HCT116 (cell line): ENCODE measurements around the gene INSR. TPM values are rescaled to one million over a fixed set of nuclear protein-coding genes. Genes with fewer than 3 reads are reported as not detected.

Experiments used
- ATAC-seq: fragments of 200-7000 bp; cut with Tn5 transposase; 2 replicates; pipeline ENCODE4 v1.9.1; 2020; ENCODE audit warnings: mild to moderate bottlenecking, moderate library complexity
- BruUV-seq: library from RNA; stranded (reverse); fragments of 400-500 nt; replicated peaks from 2 replicates; lab custom pipeline; 2021; lab: Mats Ljungman, UMichigan
- CTCF ChIA-PET: fragments of 300-600 bp; sonication (Branson Sonifier 250); formaldehyde crosslinking; loops from one replicate; lab custom pipeline; 2021; ENCODE audit warnings: antibody characterized with exemption; lab: Charles Lee
- POLR2A ChIA-PET: fragments of 300-600, 350-600 bp; sonication (Branson Sonifier 250); formaldehyde crosslinking; loops from one replicate; lab custom pipeline; 2021; ENCODE audit warnings: antibody characterized with exemption; lab: Charles Lee
- RAD21 ChIA-PET, 2 experiments: fragments of 300-600 bp; sonication (Branson Sonifier 250); formaldehyde crosslinking; loops; one replicate each; lab custom pipeline; 2023; ENCODE audit warnings: low total read pairs in 2 of 2; ENCODE audit not compliant: uncharacterized antibody in 2 of 2, unreplicated experiment in 2 of 2, low non-redundant PET in 1 of 2; lab: Charles Lee
- DNase-seq: peaks from one replicate; pipeline ENCODE4 v3.0.0-alpha.2; 2010; ENCODE audit warnings: low read depth, low spot score
- H2AFZ ChIP-seq: fragments of 200-600 bp; shearing (Covaris generic), sonication (generic); 2 replicates; pipeline ENCODE4 v1.6.1; 2017; ENCODE audit warnings: low read depth, mixed run types, mixed read lengths, antibody characterized with exemption, low read length; ENCODE audit not compliant: poor library complexity, severe bottlenecking
- H3K27ac ChIP-seq: 2 replicates; pipeline ENCODE4 v1.5.1; 2012; ENCODE audit warnings: low read depth, low read length
- H3K27me3 ChIP-seq: fragments of 200-600 bp; sonication (generic); 2 replicates; pipeline ENCODE4 v1.6.1; 2016; ENCODE audit warnings: mixed run types, low read length, mixed read lengths; ENCODE audit not compliant: insufficient read depth
- H3K36me3 ChIP-seq, 2 experiments: fragments of 200-500 bp in 1 of 2; fragments of 200-600 bp in 1 of 2; sonication (Bioruptor generic) in 1 of 2; sonication (generic) in 1 of 2; 2 replicates each; pipeline versions ENCODE4 v1.5.1 to v1.6.1; 2014 to 2016; ENCODE audit warnings: low read length in 2 of 2, inconsistent platforms in 1 of 2, mixed read lengths in 1 of 2, mixed run types in 1 of 2; ENCODE audit not compliant: insufficient read depth in 2 of 2, control insufficient read depth in 1 of 2
- H3K4me1 ChIP-seq, 2 experiments: fragments of 200-600 bp in 1 of 2; sonication (generic) in 1 of 2; 2 replicates each; pipeline versions ENCODE4 v1.5.1 to v1.6.1; 2012 to 2017; ENCODE audit warnings: low read length in 2 of 2, inconsistent platforms in 1 of 2, mild to moderate bottlenecking in 1 of 2, mixed read lengths in 1 of 2, mixed run types in 1 of 2, moderate library complexity in 1 of 2; ENCODE audit not compliant: insufficient read depth in 2 of 2, control insufficient read depth in 1 of 2
- H3K4me2 ChIP-seq: fragments of 200-600 bp; sonication (generic); 2 replicates; pipeline ENCODE4 v1.6.1; 2017; ENCODE audit warnings: mixed run types, low read length, mixed read lengths
- H3K4me3 ChIP-seq, 2 experiments: fragments of 200-600 bp in 1 of 2; sonication (generic) in 1 of 2; replicated peaks in 1 of 2; 2 replicates each; pipeline ENCODE4 v1.5.1; 2011 to 2016; ENCODE audit warnings: low read length in 2 of 2, control low read depth in 1 of 2, low read depth in 1 of 2, mild to moderate bottlenecking in 1 of 2, mixed read lengths in 1 of 2, mixed run types in 1 of 2
- H3K79me2 ChIP-seq: fragments of 200-600 bp; sonication (generic); 2 replicates; pipeline ENCODE4 v1.6.1; 2017; ENCODE audit warnings: mild to moderate bottlenecking, mixed run types, low read length, moderate library complexity, mixed read lengths; ENCODE audit not compliant: insufficient read depth
- H3K9ac ChIP-seq: fragments of 200-600 bp; sonication (generic); 2 replicates; pipeline ENCODE4 v1.6.1; 2016; ENCODE audit warnings: low read length, mixed read lengths
- H3K9me2 ChIP-seq: fragments of 200-600 bp; sonication (generic), shearing (Covaris generic); 2 replicates; pipeline ENCODE4 v1.6.1; 2017; ENCODE audit warnings: mixed run types, mild to moderate bottlenecking, moderate library complexity; ENCODE audit not compliant: insufficient read depth
- H3K9me3 ChIP-seq, 2 experiments: fragments of 200-500 bp in 1 of 2; fragments of 200-600 bp in 1 of 2; sonication (Bioruptor generic) in 1 of 2; sonication (generic) in 1 of 2; 2 replicates each; pipeline ENCODE4 v1.6.1; 2014 to 2017; ENCODE audit warnings: low read length in 2 of 2, mixed read lengths in 2 of 2, inconsistent platforms in 1 of 2, low read depth in 1 of 2, mild to moderate bottlenecking in 1 of 2, mixed run types in 1 of 2, moderate library complexity in 1 of 2; ENCODE audit not compliant: control insufficient read depth in 1 of 2, insufficient read depth in 1 of 2
- H4K20me1 ChIP-seq: fragments of 200-600 bp; sonication (generic), shearing (Covaris generic); 2 replicates; pipeline ENCODE4 v1.6.1; 2017; ENCODE audit warnings: mixed run types, mild to moderate bottlenecking, moderate library complexity; ENCODE audit not compliant: insufficient read depth
- CEBPB ChIP-seq: IDR thresholded peaks from 2 replicates; pipeline ENCODE4 v1.6.1; 2012; ENCODE audit warnings: low read depth
- EZH2 ChIP-seq: fragments of 200-600 bp; sonication (generic); IDR thresholded peaks from 2 replicates; pipeline ENCODE4 v1.6.1; 2017; ENCODE audit warnings: antibody characterized with exemption, mixed run types
- EZH2phosphoT487 ChIP-seq: fragments of 200-600 bp; IDR thresholded peaks from 2 replicates; pipeline ENCODE4 v1.6.1; 2018; ENCODE audit warnings: antibody characterized with exemption, borderline replicate concordance
- FOSL1 ChIP-seq: IDR thresholded peaks from 2 replicates; pipeline ENCODE4 v1.6.1; 2012; ENCODE audit warnings: low read depth
- JUND ChIP-seq: IDR thresholded peaks from 2 replicates; pipeline ENCODE4 v1.6.1; 2012
- POLR2A ChIP-seq: IDR thresholded peaks from 2 replicates; pipeline ENCODE4 v1.7.0; 2011; ENCODE audit warnings: borderline replicate concordance; ENCODE audit not compliant: insufficient read depth, insufficient read length; ENCODE audit errors: extremely low read depth
- POLR2AphosphoS5 ChIP-seq: IDR thresholded peaks from 2 replicates; pipeline ENCODE4 v1.6.1; 2011; ENCODE audit warnings: mild to moderate bottlenecking, low read depth, low read length, moderate library complexity
- SRF ChIP-seq: IDR thresholded peaks from 2 replicates; pipeline ENCODE4 v1.6.1; 2012; ENCODE audit warnings: low read depth
- TCF7L2 ChIP-seq: IDR thresholded peaks from 2 replicates; pipeline ENCODE4 v1.7.0; 2011; ENCODE audit warnings: borderline replicate concordance, inconsistent platforms; ENCODE audit not compliant: insufficient read depth, insufficient read length; ENCODE audit errors: extremely low read depth
- YY1 ChIP-seq: IDR thresholded peaks from 2 replicates; pipeline ENCODE4 v1.6.1; 2011; ENCODE audit warnings: low read length, low read depth, moderate library complexity, mild to moderate bottlenecking; ENCODE audit not compliant: insufficient replicate concordance; ENCODE audit errors: extremely low read depth
- ZFX ChIP-seq: fragments of 450-650 bp; IDR thresholded peaks from 2 replicates; pipeline ENCODE4 v1.6.1; 2017
- ZNF274 ChIP-seq: fragments of 200-500 bp; sonication (Bioruptor generic); IDR thresholded peaks from 2 replicates; pipeline ENCODE4 v1.6.1; 2014; ENCODE audit warnings: mild to moderate bottlenecking, low read depth, low read length, inconsistent platforms
- intact Hi-C: fragments of 100-400 bp; cut with micrococcal nuclease; formaldehyde crosslinking; loops from 2 replicates; pipeline ENCODE4 v1.10.0; 2022
- total RNA-seq: library from RNA; stranded (reverse); gene quantifications from one replicate; pipeline ENCODE4 v1.2.1, GENCODE V29; 2021; ENCODE audit not compliant: unreplicated experiment
- TF ChIP-seq, protein P1 (sequence below): IDR thresholded peaks from 2 replicates; pipeline ENCODE4 v1.6.1; 2012
- TF ChIP-seq, protein P2 (sequence below): IDR thresholded peaks from 2 replicates; pipeline ENCODE4 v1.6.1; 2012
- TF ChIP-seq, protein P3 (sequence below): IDR thresholded peaks from 2 replicates; pipeline ENCODE4 v1.6.1; 2012; ENCODE audit warnings: low read depth
- TF ChIP-seq, protein P4 (sequence below): IDR thresholded peaks from 2 replicates; pipeline ENCODE4 v1.6.1; 2011; ENCODE audit warnings: mild to moderate bottlenecking, low read length, moderate library complexity; ENCODE audit not compliant: insufficient replicate concordance; ENCODE audit errors: extremely low read depth

Gene INSR
- total RNA-seq, 1 experiment from 2014 or later: 25.4 TPM

DNA sequence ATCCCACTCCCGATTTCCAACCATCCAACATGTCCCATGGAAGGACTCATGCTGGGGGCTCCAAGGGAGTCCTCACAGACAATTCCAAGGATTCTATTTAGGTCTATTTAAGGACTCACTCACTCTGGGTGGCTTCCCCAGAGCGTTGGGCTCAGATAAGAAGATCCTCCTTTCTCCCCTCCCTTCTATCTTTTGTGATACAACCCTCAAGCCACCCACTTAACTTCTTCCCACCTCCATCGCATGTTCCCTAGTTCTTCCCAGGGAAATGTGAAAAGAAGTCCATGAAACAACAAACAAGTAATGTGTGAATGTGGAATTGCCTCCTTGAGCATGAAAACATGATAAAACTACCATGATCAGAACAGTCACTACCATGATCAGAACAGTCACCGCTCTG lies 29.4 kb downstream of the INSR start:
- TF ChIP-seq SRF: no peak
- no peak for TF ChIP-seq YY1
- no peak for TF ChIP-seq POLR2A
- no peak for TF ChIP-seq POLR2AphosphoS5
- TF ChIP-seq ZNF274: no peak
- no peak for TF ChIP-seq FOSL1
- TF ChIP-seq CEBPB: no peak
- TF ChIP-seq, protein P1, sequence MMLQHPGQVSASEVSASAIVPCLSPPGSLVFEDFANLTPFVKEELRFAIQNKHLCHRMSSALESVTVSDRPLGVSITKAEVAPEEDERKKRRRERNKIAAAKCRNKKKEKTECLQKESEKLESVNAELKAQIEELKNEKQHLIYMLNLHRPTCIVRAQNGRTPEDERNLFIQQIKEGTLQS: no peak
- TF ChIP-seq TCF7L2: no peak
- TF ChIP-seq JUND: no peak
- TF ChIP-seq, protein P2, sequence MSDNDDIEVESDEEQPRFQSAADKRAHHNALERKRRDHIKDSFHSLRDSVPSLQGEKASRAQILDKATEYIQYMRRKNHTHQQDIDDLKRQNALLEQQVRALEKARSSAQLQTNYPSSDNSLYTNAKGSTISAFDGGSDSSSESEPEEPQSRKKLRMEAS: no peak
- TF ChIP-seq ZFX: no peak
- TF ChIP-seq, protein P3, sequence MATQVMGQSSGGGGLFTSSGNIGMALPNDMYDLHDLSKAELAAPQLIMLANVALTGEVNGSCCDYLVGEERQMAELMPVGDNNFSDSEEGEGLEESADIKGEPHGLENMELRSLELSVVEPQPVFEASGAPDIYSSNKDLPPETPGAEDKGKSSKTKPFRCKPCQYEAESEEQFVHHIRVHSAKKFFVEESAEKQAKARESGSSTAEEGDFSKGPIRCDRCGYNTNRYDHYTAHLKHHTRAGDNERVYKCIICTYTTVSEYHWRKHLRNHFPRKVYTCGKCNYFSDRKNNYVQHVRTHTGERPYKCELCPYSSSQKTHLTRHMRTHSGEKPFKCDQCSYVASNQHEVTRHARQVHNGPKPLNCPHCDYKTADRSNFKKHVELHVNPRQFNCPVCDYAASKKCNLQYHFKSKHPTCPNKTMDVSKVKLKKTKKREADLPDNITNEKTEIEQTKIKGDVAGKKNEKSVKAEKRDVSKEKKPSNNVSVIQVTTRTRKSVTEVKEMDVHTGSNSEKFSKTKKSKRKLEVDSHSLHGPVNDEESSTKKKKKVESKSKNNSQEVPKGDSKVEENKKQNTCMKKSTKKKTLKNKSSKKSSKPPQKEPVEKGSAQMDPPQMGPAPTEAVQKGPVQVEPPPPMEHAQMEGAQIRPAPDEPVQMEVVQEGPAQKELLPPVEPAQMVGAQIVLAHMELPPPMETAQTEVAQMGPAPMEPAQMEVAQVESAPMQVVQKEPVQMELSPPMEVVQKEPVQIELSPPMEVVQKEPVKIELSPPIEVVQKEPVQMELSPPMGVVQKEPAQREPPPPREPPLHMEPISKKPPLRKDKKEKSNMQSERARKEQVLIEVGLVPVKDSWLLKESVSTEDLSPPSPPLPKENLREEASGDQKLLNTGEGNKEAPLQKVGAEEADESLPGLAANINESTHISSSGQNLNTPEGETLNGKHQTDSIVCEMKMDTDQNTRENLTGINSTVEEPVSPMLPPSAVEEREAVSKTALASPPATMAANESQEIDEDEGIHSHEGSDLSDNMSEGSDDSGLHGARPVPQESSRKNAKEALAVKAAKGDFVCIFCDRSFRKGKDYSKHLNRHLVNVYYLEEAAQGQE: no peak
- no peak for TF ChIP-seq EZH2phosphoT487
- no peak for TF ChIP-seq EZH2
- TF ChIP-seq, protein P4, sequence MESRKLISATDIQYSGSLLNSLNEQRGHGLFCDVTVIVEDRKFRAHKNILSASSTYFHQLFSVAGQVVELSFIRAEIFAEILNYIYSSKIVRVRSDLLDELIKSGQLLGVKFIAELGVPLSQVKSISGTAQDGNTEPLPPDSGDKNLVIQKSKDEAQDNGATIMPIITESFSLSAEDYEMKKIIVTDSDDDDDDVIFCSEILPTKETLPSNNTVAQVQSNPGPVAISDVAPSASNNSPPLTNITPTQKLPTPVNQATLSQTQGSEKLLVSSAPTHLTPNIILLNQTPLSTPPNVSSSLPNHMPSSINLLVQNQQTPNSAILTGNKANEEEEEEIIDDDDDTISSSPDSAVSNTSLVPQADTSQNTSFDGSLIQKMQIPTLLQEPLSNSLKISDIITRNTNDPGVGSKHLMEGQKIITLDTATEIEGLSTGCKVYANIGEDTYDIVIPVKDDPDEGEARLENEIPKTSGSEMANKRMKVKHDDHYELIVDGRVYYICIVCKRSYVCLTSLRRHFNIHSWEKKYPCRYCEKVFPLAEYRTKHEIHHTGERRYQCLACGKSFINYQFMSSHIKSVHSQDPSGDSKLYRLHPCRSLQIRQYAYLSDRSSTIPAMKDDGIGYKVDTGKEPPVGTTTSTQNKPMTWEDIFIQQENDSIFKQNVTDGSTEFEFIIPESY: no peak
- H3K27me3 ChIP-seq: no peaks in the 10 kb centered on the region
- POLR2A ChIA-PET: no interaction called here
- no peak overlapping the region for H2AFZ ChIP-seq
- H3K4me2 ChIP-seq: no peak overlapping the region
- RAD21 ChIA-PET: no interaction called here
- DNase-seq (no peak), ATAC-seq (no peak)
- H3K9ac ChIP-seq: no peak overlapping the region
- no TSS peak for BruUV-seq
- H3K4me1 ChIP-seq: no peaks in the 10 kb centered on the region
- H3K9me2 ChIP-seq: no peaks in the 10 kb centered on the region
- H3K36me3 ChIP-seq: no peaks in the 10 kb centered on the region
- H3K79me2 ChIP-seq: peaks cover 5% of the 10 kb centered on the region; the same call in 1 of the 2 replicates
- CTCF ChIA-PET: no interaction called here
- no peaks in the 10 kb centered on the region for H4K20me1 ChIP-seq
- no peak overlapping the region for H3K4me3 ChIP-seq
- no peaks in the 10 kb centered on the region for H3K9me3 ChIP-seq
- intact Hi-C loops: no loop called here
- no peak overlapping the region for H3K27ac ChIP-seq
